SK-N-SH treated with all-trans-retinoic acid at 6 μM for 48 hours (cell line): ENCODE data around the gene CCR9.

Experiments used
- CREB5 ChIP-seq: fragments of 250-450 bp; sonication (Bioruptor Pico); IDR thresholded peaks from 2 replicates; pipeline ENCODE4 v1.5.1; 2020; ENCODE audit warnings: low read depth, mild to moderate bottlenecking, moderate library complexity
- CSDC2 ChIP-seq: fragments of 250-450 bp; sonication (Bioruptor Pico); IDR thresholded peaks from 2 replicates; pipeline ENCODE4 v1.5.0; 2020; ENCODE audit warnings: mild to moderate bottlenecking, moderate library complexity
- PATZ1 ChIP-seq: fragments of 250-450 bp; sonication (Bioruptor Pico); IDR thresholded peaks from 2 replicates; pipeline ENCODE4 v1.8.0; 2020; ENCODE audit warnings: mild to moderate bottlenecking, moderate library complexity, borderline replicate concordance
- PPARA ChIP-seq: fragments of 250-450 bp; sonication (Bioruptor Pico); IDR thresholded peaks from 2 replicates; pipeline ENCODE4 v1.5.0; 2020; ENCODE audit warnings: mild to moderate bottlenecking, borderline replicate concordance
- RARB ChIP-seq: fragments of 250-450 bp; sonication (Bioruptor Pico); IDR thresholded peaks from 2 replicates; pipeline ENCODE4 v1.8.0; 2021; ENCODE audit warnings: mild to moderate bottlenecking, moderate library complexity
- SNAI2 ChIP-seq: fragments of 250-450 bp; sonication (Bioruptor Pico); IDR thresholded peaks from 2 replicates; pipeline ENCODE4 v1.5.0; 2020; ENCODE audit warnings: mild to moderate bottlenecking, moderate library complexity
- TSHZ2 ChIP-seq: fragments of 250-450 bp; sonication (Bioruptor Pico); IDR thresholded peaks from 2 replicates; pipeline ENCODE4 v1.5.0; 2020; ENCODE audit warnings: mild to moderate bottlenecking, moderate library complexity

- TF ChIP-seq SNAI2 (no peak), PATZ1 (CRISPR knock-in tag) (no peak), RARB (CRISPR knock-in tag) (no peak), CSDC2 (CRISPR knock-in tag) (no peak), TSHZ2 (CRISPR knock-in tag) (no peak), CREB5 (CRISPR knock-in tag) (no peak), PPARA (CRISPR knock-in tag) (no peak)
Measured at GRCh38 chr3:45922039-45922326, 35.6 kb downstream of the CCR9 start.
